ENCODE results near the gene SH3BGRL2.
"Not testable (repeated sequence)": the region's sequence is repeated elsewhere in the genome, so short reads cannot be mapped to it uniquely, and the experiment has no call there.

The SH3BGRL2 gene

GRCh38 chr6:79650950-79651349 lies 19.8 kb downstream of the SH3BGRL2 start:
- DNase-seq: no peak

- DNase-seq: no peak
Observed at GRCh38 chr6:79656134-79656533, 25.0 kb downstream of the SH3BGRL2 start.

- DNase-seq: no peak
Observed at GRCh38 chr6:79657238-79657637, 26.1 kb downstream of the SH3BGRL2 start.

DNA sequence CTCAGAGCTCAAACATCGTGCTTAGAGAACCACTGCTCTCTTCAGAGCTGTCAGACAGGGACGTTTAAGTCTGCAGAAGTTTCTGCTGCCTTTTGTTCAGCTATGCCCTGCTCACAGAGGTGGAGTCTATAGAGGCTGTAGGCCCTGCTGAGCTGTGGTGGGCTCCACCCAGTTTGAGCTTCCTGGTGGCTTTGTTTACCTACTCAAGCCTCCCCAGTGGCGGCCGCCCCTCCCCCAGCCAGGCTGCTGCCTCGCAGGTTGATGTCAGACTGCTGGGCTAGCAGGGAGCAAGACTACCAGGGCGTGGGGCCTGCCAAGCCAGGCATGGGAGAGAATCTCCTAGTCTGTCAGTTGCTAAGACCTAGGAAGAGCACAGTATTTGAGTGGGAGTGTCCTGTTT lies 32.5 kb downstream of the SH3BGRL2 start:
- not testable (repeated sequence) for DNase-seq

DNA sequence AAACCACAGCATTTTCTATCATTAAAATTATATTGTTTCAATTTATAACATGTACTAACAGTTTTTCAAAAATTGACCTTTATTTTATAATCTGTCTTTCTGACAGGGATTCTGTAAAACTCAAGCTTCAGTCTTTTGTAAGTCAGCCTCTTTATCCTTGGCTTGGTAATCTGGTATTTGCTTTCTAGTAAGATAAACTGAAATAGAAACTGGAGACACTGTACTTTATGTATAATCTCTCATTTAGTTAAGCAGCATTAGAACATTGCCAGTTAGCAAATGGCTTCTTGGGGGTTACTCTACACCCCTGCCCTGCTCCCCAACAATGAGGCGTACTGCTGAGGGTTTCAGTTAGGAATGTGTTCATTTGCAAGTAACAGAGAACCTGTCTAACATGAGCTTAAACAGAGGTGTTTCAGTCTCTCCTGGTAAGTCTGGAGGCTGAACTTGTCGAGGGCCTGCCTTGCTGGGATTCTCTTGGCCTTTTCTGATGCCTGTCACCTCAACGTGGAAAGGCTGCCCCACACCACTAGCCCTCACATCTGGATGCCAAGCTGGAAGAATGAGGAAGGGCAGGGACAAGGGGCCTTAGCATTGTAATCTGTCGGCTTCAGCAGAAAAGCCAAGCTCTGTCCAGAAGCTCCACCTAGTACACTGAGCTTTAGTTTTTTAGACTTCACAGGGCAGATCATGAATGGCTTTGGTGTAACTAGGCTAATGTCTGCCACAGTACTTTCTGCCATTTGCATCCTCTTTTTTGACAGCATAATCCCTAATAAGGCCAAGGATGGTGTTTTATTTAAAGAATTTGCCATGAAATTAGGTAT lies 34.8 kb downstream of the SH3BGRL2 start:
- DNase-seq: no peak

- no peak for DNase-seq
Observed at GRCh38 chr6:79666634-79667033, 35.5 kb downstream of the SH3BGRL2 start.

GRCh38 chr6:79668381-79668780 lies 37.3 kb downstream of the SH3BGRL2 start:
- DNase-seq: no peak

DNA sequence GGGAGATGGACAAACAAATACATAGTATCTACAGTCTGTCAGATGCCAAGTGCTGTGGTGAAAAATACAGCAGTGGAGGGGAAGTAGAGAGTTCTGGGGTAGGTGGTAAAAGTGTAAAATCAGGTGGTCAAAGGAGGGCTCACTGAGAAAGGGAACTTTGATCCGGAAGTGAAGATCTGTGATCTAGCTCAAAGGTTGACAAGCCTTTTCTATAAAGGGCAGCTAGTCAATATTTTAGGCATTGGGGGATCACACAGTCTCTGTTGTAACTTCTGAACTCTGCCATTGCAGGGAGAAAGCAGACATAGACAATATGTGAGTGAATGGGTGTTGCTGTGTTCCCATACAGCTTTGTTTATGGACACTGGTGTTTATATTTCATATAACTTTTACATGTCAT lies 38.6 kb downstream of the SH3BGRL2 start:
- no peak for DNase-seq

GRCh38 chr6:79670789-79671188 lies 39.7 kb downstream of the SH3BGRL2 start:
- DNase-seq: no peak

DNA sequence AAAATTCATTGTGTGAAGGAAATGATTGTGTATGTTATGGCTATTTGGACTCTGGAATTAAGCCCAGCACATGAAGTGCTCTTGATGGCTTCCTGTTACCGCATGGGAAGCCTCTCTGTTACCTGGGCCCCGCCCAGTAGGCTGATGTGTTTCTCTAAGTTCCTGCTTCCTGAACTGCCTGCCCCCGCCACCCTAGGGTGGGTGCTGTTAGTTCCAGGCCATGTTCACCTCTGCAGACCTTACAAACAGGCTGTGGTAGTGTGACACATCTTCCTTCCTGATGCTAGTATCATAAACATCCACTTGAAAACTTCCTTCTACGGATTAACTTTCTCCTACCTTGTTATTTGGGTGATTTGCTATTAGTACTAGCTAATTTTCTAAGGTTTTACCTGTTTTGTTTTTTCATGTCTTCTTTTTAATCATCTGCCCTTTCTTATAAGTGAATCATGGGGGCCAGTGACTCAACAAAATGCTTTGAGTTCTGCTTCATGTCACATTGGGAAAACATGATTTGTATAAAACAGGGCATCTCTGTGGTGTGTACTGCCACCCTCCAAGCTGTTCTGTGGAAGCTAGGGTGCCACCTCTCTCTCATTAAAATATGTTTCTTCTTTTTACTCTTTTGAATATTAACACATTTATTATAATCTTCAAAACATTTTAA lies 40.6 kb downstream of the SH3BGRL2 start:
- no peak for DNase-seq

DNA sequence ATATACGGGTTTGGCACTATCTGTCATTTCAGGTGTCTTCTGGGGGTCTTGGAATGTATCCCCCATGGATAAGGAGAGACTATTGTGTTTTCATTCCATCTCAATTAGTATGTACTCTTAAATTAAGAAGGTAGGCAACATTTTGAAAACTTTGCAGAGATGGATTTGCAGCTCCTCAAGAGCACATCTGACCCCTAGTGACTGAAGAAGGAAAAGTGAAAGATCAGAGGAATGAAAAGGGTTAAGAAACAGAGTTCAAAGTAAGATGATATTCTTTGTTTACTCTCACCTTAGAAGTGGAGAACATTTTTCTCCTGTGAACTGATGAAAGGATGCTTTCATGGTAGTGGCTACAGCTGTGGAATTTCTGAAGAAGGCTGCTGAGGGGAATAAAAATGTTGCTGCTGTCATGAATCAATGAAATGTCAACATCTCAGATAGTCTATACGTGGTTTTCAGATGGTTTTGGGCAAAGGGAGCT lies 41.5 kb downstream of the SH3BGRL2 start:
- DNase-seq: no peak

GRCh38 chr6:79673947-79674346 lies 42.8 kb downstream of the SH3BGRL2 start:
- no peak for DNase-seq

DNA sequence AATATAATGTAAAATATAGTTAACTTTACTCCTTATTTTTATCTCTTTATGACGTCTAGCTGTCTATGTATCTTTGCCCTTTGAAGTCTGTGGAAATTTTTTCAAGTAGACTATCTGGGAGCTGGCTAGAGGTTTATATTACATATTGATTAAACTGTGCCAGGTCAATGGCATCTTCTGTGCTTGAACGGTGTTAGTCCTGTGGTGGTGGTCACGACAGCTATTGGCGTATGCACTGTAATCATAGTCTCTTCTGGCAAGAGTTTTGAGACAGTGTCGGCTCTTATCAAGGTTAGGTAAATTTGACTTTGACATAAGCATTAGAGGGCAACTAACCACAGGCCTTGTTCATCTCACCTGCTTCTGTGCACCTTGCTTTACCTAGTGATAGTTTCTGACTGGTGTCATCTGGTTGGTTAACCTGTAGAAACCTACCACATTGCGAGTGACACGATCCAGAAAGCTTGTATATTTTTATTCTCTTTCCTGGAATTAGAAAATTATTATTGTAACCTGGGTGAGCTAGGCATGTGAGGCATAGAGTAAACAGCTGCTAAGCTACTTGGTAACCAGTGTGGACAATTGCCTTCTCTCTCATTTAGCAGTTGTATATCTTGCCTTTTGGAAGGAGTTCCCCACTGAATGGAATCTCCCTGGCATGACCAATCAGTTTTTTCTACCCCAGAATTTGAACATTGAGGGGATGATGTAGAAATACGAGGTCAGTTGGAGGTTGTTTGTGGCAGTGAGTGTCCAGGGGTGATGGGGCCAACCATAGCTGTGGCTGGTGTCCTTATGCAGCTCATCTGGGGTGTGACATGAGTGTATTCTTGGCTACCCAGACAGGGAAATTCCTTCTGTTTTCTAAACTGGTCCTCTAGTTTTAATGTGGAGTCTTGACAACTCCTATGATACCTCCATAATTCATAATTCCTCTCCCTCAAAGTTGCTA lies 45.9 kb downstream of the SH3BGRL2 start:
- DNase-seq: no peak

GRCh38 chr6:79682682-79683081 lies 51.6 kb downstream of the SH3BGRL2 start:
- DNase-seq: not testable (repeated sequence)

GRCh38 chr6:79684876-79685275 lies 53.7 kb downstream of the SH3BGRL2 start:
- DNase-seq: no peak

GRCh38 chr6:79686707-79687309 lies 55.7 kb downstream of the SH3BGRL2 start:
- DNase-seq: no peak

- no peak for DNase-seq
Observed at GRCh38 chr6:79687759-79688158, 56.6 kb downstream of the SH3BGRL2 start.

GRCh38 chr6:79694156-79694555 lies 63.0 kb downstream of the SH3BGRL2 start:
- no peak for DNase-seq

GRCh38 chr6:79694623-79695343 lies 63.7 kb downstream of the SH3BGRL2 start:
- no peak for DNase-seq

- DNase-seq: no peak
Observed at GRCh38 chr6:79697430-79697829, 66.3 kb downstream of the SH3BGRL2 start.

- no peak for DNase-seq
Observed at GRCh38 chr6:79699606-79700005, 68.5 kb downstream of the SH3BGRL2 start.

DNA sequence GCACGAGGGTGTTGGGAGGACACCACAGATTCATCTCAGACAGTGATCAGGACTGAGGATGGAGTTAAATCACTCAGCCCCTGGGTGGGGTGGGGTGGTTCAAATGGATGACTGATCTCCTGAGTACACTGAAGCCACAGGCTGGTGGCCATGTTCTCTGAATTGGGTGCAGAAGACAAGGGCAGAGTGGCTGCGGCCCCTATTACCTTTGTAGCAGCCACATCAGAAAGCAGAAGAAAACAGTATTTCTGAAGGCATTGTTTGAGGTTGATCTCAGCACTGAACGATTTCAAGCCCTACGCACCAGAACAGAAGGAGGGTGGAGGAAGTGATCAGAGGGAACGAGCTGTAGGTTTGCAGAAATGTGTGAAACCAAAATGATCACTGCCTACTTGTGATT lies 71.6 kb downstream of the SH3BGRL2 start:
- no peak for DNase-seq
